Lung (tissue), 12 donors: Measurements from ENCODE around the gene DMAC2L. TPM values are rescaled to one million over a fixed set of nuclear protein-coding genes. Genes with fewer than 3 reads are reported as not detected.

Experiments used
- ATAC-seq: fragments of 200-7000 bp; cut with Tn5 transposase; one replicate; pipeline ENCODE4 v1.9.1; 2020; ENCODE audit warnings: moderate number of reproducible peaks; ENCODE audit not compliant: insufficient read depth, low FRiP score
- DNase-seq, 3 donors: peaks; one replicate each; pipeline ENCODE4 v3.0.0-alpha.2; 2013 to 2017
- H3K27ac ChIP-seq, 2 donors: one replicate each; pipeline ENCODE4 v1.5.1; 2013; ENCODE audit warnings: mild to moderate bottlenecking in 2 of 2, moderate library complexity in 2 of 2, control low read depth in 1 of 2, inconsistent platforms in 1 of 2, low read depth in 1 of 2, low read length in 1 of 2
- H3K27me3 ChIP-seq, 3 donors: one replicate each; pipeline ENCODE4 v1.5.1; 2013; ENCODE audit warnings: low read length in 2 of 3; ENCODE audit not compliant: control insufficient read depth in 3 of 3, insufficient read depth in 3 of 3
- H3K36me3 ChIP-seq, 4 donors: one replicate each; pipeline ENCODE4 v1.5.1; 2013; ENCODE audit warnings: low read length in 4 of 4, mild to moderate bottlenecking in 1 of 4, moderate library complexity in 1 of 4; ENCODE audit not compliant: control insufficient read depth in 4 of 4, insufficient read depth in 4 of 4
- H3K4me1 ChIP-seq, 5 donors: one replicate each; pipeline ENCODE4 v1.5.1; 2013; ENCODE audit warnings: low read length in 5 of 5, mild to moderate bottlenecking in 2 of 5, moderate library complexity in 1 of 5; ENCODE audit not compliant: control insufficient read depth in 5 of 5, insufficient read depth in 5 of 5
- H3K4me3 ChIP-seq: one replicate; pipeline ENCODE4 v1.5.1; 2013; ENCODE audit warnings: mild to moderate bottlenecking, control low read depth, moderate library complexity
- H3K9ac ChIP-seq, 2 donors: one replicate each; pipeline ENCODE4 v1.5.1; 2013; ENCODE audit warnings: low read length in 2 of 2, control low read depth in 1 of 2; ENCODE audit not compliant: insufficient read depth in 1 of 2
- H3K9me3 ChIP-seq, 4 donors: one replicate each; pipeline ENCODE4 v1.5.1; 2013; ENCODE audit warnings: low read length in 3 of 4, mild to moderate bottlenecking in 1 of 4, moderate library complexity in 1 of 4; ENCODE audit not compliant: control insufficient read depth in 4 of 4, insufficient read depth in 3 of 4
- CTCF ChIP-seq: IDR thresholded peaks from 2 replicates; pipeline ENCODE4 v1.5.1; 2012; ENCODE audit warnings: mild to moderate bottlenecking; ENCODE audit errors: control extremely low read depth, extremely low read depth
- WGBS, 2 donors: extraction: QIAGEN DNeasy Blood & Tissue Kit; methylation state at CpG; one replicate each; pipeline ENCODE4 v1.1.7; 2013; 5-methylcytosine and 5-hydroxymethylcytosine counted together
- polyA plus RNA-seq, 2 donors: library from polyadenylated mRNA; stranded (reverse); fragments of 200-250 nt; gene quantifications; one replicate each; pipeline ENCODE4 v1.2.1, GENCODE V29; 2013
- total RNA-seq, 2 donors: library from RNA; depleted of rRNA in 1 of 2; stranded (reverse); fragments of >200 nt in 1 of 2; gene quantifications; one replicate each; pipeline ENCODE4 v1.2.1, GENCODE V29; 2014 to 2021
- donor health status: control.
- donor health status: control.
- donor health status: Bipolar disorder and iron deficiency.
- donor health status: healthy.
- donor health status: DM: yes; HTN: yes; CAD: no.

The DMAC2L gene
- total and polyA plus RNA-seq, 4 donors = 9.9 to 21.7 (median 17.9) TPM

GRCh38 chr14:50347521-50347920 is 35.4 kb downstream of the DMAC2L start:
- ATAC-seq = no peak
- no peak overlapping the region for H3K4me3 ChIP-seq
- no peak for DNase-seq
- H3K27me3 ChIP-seq = no peaks in the 10 kb centered on the region
- peaks cover 0 to 22% (median 6%) of the 10 kb centered on the region in 5 donors for H3K4me1 ChIP-seq
- no peaks in the 10 kb centered on the region for H3K9me3 ChIP-seq
- TF ChIP-seq CTCF = no peak
- H3K9ac ChIP-seq = no peak overlapping the region
- no peak overlapping the region for H3K27ac ChIP-seq
- H3K36me3 ChIP-seq = no peaks in the 10 kb centered on the region
- 61 to 96% methylated on average over 1 of the region's 1 CpG for WGBS, 2 donors

GRCh38 chr14:50348933-50349332 is 36.8 kb downstream of the DMAC2L start:
- Histone ChIP-seq H3K36me3 (no peaks in the 10 kb centered on the region), H3K4me1 (peaks cover 0 to 13% (median 4%) of the 10 kb centered on the region in 5 donors), H3K9ac (no peak overlapping the region), H3K4me3 (no peak overlapping the region), H3K9me3 (no peaks in the 10 kb centered on the region), H3K27ac (no peak overlapping the region), H3K27me3 (no peaks in the 10 kb centered on the region)
- ATAC-seq = no peak
- no peak for DNase-seq
- no peak for TF ChIP-seq CTCF

- Histone ChIP-seq H3K27ac (no peak overlapping the region), H3K4me1 (peaks cover 0 to 6% (median 4%) of the 10 kb centered on the region in 5 donors), H3K4me3 (no peak overlapping the region), H3K9me3 (no peaks in the 10 kb centered on the region), H3K27me3 (no peaks in the 10 kb centered on the region), H3K9ac (no peak overlapping the region), H3K36me3 (no peaks in the 10 kb centered on the region)
- no peak for DNase-seq
- 61 to 68% methylated on average over 2 of the region's 2 CpGs for WGBS, 2 donors
- no peak for TF ChIP-seq CTCF
- no peak for ATAC-seq
Measured at GRCh38 chr14:50350975-50351374, 38.9 kb downstream of the DMAC2L start.

GRCh38 chr14:50352584-50352983 is 40.5 kb downstream of the DMAC2L start:
- Histone ChIP-seq H3K9me3 (no peaks in the 10 kb centered on the region), H3K4me3 (no peak overlapping the region), H3K27ac (no peak overlapping the region), H3K36me3 (no peaks in the 10 kb centered on the region), H3K27me3 (no peaks in the 10 kb centered on the region), H3K9ac (no peak overlapping the region), H3K4me1 (peaks cover 0 to 3% (median 1%) of the 10 kb centered on the region in 5 donors)
- ATAC-seq = no peak
- WGBS, 2 donors = 84% methylated on average over 4 of the region's 4 CpGs
- TF ChIP-seq CTCF = no peak
- DNase-seq = no peak
